ENCODE results near the gene TRIM26. TPM values are rescaled to one million over a fixed set of nuclear protein-coding genes. Genes with fewer than 3 reads are reported as not detected.

The TRIM26 gene
- total and polyA plus RNA-seq, 2 experiments from 2014 or later, result 11.0 to 38.0 TPM

DNA sequence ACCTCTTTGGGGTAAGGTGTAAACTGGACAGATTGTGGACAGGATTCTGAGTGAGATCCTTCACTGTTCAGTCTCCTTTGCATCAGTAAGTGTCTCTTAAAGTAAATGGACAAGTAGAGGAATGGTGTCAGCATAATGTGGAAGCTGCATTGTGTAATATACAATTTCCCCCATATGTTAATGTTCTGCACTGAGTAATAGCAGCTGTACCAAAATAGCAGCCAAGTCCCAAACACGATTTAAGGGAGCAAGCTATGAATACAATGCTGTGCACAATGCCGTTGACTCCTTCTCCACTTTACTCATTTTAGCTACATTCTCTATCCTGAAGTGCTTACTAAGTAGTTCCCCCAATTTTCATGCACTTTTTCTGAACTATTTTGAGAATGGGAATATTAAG is 21.1 kb upstream of the TRIM26 start (continued):
- TF ChIP-seq, protein P1, sequence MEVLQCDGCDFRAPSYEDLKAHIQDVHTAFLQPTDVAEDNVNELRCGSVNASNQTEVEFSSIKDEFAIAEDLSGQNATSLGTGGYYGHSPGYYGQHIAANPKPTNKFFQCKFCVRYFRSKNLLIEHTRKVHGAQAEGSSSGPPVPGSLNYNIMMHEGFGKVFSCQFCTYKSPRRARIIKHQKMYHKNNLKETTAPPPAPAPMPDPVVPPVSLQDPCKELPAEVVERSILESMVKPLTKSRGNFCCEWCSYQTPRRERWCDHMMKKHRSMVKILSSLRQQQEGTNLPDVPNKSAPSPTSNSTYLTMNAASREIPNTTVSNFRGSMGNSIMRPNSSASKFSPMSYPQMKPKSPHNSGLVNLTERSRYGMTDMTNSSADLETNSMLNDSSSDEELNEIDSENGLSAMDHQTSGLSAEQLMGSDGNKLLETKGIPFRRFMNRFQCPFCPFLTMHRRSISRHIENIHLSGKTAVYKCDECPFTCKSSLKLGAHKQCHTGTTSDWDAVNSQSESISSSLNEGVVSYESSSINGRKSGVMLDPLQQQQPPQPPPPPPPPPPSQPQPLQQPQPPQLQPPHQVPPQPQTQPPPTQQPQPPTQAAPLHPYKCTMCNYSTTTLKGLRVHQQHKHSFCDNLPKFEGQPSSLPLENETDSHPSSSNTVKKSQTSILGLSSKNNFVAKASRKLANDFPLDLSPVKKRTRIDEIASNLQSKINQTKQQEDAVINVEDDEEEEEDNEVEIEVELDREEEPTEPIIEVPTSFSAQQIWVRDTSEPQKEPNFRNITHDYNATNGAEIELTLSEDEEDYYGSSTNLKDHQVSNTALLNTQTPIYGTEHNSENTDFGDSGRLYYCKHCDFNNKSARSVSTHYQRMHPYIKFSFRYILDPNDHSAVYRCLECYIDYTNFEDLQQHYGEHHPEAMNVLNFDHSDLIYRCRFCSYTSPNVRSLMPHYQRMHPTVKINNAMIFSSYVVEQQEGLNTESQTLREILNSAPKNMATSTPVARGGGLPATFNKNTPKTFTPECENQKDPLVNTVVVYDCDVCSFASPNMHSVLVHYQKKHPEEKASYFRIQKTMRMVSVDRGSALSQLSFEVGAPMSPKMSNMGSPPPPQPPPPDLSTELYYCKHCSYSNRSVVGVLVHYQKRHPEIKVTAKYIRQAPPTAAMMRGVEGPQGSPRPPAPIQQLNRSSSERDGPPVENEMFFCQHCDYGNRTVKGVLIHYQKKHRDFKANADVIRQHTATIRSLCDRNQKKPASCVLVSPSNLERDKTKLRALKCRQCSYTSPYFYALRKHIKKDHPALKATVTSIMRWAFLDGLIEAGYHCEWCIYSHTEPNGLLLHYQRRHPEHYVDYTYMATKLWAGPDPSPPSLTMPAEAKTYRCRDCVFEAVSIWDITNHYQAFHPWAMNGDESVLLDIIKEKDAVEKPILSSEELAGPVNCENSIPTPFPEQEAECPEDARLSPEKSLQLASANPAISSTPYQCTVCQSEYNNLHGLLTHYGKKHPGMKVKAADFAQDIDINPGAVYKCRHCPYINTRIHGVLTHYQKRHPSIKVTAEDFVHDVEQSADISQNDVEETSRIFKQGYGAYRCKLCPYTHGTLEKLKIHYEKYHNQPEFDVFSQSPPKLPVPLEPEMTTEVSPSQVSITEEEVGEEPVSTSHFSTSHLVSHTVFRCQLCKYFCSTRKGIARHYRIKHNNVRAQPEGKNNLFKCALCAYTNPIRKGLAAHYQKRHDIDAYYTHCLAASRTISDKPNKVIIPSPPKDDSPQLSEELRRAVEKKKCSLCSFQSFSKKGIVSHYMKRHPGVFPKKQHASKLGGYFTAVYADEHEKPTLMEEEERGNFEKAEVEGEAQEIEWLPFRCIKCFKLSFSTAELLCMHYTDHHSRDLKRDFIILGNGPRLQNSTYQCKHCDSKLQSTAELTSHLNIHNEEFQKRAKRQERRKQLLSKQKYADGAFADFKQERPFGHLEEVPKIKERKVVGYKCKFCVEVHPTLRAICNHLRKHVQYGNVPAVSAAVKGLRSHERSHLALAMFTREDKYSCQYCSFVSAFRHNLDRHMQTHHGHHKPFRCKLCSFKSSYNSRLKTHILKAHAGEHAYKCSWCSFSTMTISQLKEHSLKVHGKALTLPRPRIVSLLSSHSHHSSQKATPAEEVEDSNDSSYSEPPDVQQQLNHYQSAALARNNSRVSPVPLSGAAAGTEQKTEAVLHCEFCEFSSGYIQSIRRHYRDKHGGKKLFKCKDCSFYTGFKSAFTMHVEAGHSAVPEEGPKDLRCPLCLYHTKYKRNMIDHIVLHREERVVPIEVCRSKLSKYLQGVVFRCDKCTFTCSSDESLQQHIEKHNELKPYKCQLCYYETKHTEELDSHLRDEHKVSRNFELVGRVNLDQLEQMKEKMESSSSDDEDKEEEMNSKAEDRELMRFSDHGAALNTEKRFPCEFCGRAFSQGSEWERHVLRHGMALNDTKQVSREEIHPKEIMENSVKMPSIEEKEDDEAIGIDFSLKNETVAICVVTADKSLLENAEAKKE (CRISPR knock-in tag; IDR thresholded peaks at IDR 0.05), result no peak
- TF ChIP-seq EZH2 (IDR thresholded peaks at IDR 0.05; ENCODE audit: low read depth, unreplicated experiment) (no peak), ZNF331 (CRISPR knock-in tag; IDR thresholded peaks at IDR 0.05; ENCODE audit: low read depth) (no peak)
- TF ChIP-seq, protein P2, sequence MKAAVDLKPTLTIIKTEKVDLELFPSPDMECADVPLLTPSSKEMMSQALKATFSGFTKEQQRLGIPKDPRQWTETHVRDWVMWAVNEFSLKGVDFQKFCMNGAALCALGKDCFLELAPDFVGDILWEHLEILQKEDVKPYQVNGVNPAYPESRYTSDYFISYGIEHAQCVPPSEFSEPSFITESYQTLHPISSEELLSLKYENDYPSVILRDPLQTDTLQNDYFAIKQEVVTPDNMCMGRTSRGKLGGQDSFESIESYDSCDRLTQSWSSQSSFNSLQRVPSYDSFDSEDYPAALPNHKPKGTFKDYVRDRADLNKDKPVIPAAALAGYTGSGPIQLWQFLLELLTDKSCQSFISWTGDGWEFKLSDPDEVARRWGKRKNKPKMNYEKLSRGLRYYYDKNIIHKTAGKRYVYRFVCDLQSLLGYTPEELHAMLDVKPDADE (IDR thresholded peaks at IDR 0.05), result no peak

DNA sequence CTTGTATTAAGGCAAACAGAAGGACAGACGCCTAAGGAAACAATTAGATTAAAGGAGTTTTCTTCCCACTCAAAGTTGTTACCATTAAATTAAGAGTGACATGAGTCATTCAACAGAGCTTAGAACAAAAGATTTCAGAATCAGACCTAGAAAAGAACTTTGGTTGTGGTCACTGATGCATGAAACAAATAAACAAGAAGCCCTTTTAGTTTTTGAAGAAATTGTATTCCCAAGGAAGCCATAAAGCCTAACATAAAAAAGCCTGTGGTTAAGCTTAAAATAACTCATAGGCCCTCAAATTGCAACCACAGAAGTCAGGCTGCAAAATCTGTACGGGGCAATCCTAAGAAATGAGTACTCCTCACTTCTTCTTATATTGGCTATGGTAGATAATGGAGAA is 17.9 kb upstream of the TRIM26 start:
- no peaks in the 10 kb centered on the region for H3K4me1 Mint-ChIP-seq
- ATAC-seq (no peak), DNase-seq (ENCODE audit: low spot score) (no peak)
- H3K9me3 Mint-ChIP-seq, result no peaks in the 10 kb centered on the region
- Histone ChIP-seq H3F3A (replicated peaks; ENCODE audit: low read depth) (no peaks in the 10 kb centered on the region), H3K27ac (ENCODE audit: low read depth) (no peak overlapping the region), H3K36me3 (ENCODE audit: insufficient read depth) (no peaks in the 10 kb centered on the region), H4K20me1 (replicated peaks; ENCODE audit: insufficient read depth) (no peaks in the 10 kb centered on the region), H3K4me1 (ENCODE audit: insufficient read depth) (no peaks in the 10 kb centered on the region; the same call in 1 of the 2 replicates), H3K9me2 (ENCODE audit: insufficient read depth) (no peaks in the 10 kb centered on the region), H3K4me2 (no peak overlapping the region), H3K4me3 (no peak overlapping the region), H3K27me3 (ENCODE audit: insufficient read depth) (0 out of 2 replicates have a peak, but pooled peaks cover 3% of the 10 kb centered on the region), H2AFZ (no peak overlapping the region), H3K79me2 (replicated peaks; ENCODE audit: insufficient read depth) (no peaks in the 10 kb centered on the region)
- TF ChIP-seq, protein P1 (CRISPR knock-in tag; IDR thresholded peaks at IDR 0.05), result no peak
- H3K27ac Mint-ChIP-seq, result no peak overlapping the region
- peaks cover 4% of the 10 kb centered on the region for H3K27me3 Mint-ChIP-seq (ENCODE audit: insufficient read depth, low read depth, poor library complexity)
- H3K36me3 Mint-ChIP-seq (ENCODE audit: low read depth), result no peaks in the 10 kb centered on the region
- H3K4me3 Mint-ChIP-seq, result no peak overlapping the region

Measured in GM23338 (cell line).